NOMO-1 treated with DMSO at 0.1 percent for 48 hours (cell line): Measurements from ENCODE around the gene MYO18A.

Experiments used
- DNase-seq: peaks from one replicate; lab custom pipeline; 2025; ENCODE audit not compliant: unreplicated experiment; lab: John Stamatoyannopoulos, UW

Gene MYO18A

DNA sequence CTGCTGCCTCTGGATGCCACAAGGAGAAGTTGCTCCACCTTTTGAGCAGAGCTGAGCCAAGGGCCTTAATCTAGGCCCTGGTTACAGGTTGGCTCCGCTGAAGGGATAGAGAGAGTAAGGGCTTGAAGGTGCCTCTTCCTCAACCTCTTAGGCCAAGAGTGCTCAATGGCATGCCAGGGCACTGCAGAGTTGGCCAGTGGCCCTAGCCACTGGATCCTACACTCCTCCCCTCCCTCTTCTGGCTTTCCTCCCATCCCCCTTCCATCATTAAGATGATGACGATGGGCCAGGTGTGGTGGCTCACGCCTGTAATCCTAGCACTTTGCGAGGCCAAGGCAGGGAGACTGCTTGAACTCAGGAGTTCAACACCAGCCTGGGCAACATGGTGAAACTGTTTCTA, 50.5 kb downstream of the MYO18A start:
- DNase-seq, result no peak

DNA sequence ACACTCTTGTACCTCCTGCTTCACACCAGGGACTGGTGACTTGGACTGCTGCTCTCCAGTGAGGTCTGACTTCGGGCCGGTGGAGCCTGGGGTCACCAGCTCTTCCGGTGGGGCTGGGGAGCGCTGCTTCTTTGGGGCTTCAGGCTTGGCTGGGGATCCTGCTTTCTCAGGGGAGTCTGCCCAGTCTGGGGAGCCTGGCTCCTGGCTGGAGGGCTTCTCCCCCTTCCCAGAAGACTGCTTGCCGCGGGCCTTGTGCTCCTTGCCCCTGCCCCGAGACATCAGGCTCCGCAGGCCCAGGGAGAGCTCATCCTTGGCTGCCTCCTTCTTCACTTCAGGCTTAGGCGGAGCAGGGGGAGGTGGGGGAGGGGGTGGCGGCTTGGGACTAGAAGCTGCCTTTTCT, 52.4 kb downstream of the MYO18A start:
- no peak for DNase-seq

DNA sequence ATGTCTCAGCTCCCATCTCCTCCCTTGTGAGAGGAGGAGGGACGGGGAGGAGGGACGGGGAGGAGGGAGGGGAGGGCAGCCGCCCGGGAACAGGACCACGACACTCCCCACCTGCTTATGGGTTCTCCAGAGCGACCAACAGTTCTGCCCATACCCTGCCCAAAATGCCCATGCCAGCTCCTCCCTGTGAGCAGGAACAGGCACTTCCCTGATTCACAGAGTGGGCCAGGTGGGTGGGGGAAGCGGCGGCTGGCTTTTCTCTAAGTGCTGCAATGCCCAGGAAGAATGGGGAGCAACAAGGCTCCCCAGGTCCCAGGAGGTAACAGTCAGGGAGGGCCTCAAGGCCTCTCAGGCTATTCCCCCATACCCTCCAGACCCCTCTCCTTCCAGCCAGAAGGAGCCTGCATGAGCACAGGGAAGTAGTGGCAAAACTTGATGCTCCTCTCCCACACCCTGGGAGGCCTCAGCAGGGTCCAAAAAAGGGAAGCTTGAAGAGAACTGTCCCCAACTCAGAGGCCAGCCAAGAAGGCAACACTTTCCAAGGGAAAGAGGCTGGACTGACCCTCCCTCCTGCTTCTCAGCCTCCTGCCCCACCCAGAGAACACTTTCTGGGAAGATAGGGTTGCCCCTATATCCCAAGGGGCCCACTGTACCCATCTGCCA, 53.8 kb downstream of the MYO18A start:
- peak; percentile 44 for DNase-seq

DNA sequence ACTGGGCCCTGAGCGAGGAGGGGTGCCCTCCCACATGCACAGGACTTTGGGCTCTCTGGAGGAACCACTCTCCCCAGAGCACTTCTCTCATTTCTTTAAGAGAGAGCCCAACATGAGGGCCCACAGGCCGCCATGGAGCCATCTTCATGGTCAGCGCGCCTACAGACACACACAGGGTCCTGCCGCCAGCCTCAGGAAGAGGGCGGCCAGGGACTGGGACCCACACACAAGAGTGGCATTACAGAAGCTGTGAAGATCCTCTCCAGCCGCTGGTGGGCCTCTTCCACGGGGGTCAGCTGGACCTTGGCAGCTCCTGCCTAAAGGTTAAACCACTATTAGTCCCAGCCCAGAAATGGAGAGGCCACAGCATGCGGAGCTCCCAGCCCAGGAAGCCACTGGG, 54.5 kb downstream of the MYO18A start:
- no peak for DNase-seq

DNA sequence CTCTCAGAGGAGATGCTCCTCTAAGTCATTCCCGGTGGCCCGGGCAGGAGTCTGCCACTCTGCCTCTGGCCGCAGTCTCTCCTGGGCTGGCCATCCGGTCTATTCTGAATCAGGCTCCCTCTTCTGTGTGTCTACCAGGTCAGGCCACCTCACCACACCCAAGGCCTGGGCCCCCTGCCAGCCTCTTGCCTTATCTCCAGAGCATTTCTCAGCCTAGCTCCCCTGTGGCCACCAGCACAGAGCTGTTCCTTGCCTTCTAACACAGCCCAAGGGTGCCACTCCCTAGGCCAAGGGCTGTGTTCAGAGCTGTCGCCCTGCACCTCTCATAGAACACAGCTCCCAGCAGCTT, 55.3 kb downstream of the MYO18A start:
- DNase-seq, result no peak

DNA sequence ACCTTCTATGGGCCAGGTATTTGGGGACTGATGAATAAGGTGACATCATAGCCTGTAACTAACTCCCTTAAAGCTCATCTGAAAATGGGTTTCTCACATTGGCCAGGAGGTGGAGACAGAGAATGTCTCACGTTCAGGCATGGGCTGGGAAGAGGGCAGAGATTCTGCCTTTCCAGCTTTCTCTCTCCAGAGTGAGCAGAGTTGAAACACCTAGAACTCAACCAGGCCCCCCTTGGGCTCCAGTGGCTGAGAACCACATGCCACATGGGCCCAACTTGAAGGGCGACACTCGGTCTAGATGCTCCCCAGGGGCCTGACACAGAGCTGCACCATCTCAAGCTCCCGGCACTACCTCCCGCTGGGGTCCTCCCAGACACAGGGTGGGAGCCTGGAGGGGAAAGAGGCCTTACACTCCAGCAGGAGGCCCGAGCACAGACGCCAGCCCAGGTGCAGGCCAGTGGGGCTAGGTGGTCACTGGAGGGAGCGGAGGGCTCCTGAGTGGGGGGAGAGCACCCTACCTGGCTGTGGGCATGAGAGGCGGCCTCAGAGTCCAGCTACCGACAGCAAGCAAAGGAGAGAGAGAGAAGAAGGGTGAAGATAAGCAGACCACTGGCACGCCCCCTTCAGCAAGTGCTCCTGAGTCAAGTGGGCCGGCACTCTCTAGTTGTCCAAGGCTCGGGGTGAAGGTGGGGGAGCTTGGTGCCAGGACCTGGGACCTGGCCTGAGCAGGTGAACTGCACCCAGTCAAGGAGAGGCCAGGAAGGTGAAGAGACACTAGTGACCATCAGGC, 55.9 kb downstream of the MYO18A start:
- DNase-seq, result peak; percentile 63

DNA sequence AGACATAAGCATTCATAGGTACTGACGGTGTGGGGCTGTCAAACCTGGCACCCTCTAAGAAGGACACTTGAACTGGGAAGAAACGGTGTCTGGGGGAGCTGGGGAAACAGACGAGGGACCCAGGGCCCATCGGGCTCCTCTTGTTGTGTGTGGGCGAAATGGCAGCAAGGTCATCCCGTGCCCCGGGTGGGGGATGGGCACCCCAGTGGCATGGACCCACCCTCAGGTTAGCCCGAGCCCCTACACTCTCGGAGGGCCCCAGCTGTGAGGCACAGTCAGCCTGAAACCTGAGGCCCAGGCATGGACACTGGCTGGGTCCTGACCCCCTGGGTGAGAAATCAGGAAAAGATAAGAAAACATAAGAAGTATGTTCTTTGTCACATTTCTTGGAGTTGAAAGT, 57.1 kb downstream of the MYO18A start:
- DNase-seq, result no peak

DNA sequence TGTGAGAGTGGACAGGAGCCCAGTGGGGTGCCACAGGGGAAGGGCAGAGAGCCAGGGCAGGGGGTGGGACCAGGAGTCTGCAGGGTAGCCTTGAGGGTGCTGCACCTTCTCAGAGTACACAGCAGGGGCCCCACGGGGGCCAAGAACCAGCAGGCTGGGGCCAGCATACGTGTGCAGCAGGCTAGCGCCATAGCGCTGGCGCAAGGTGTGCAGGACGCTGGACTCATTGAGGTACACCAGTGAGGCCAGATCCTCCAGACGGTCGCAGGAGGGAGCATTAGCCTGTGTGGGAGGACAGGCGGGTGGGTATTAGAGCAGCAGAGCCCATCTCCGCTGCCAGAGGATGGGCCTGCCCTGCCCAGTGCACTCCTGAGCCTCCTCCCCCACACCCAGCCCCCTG, 58.8 kb downstream of the MYO18A start:
- no peak for DNase-seq

DNA sequence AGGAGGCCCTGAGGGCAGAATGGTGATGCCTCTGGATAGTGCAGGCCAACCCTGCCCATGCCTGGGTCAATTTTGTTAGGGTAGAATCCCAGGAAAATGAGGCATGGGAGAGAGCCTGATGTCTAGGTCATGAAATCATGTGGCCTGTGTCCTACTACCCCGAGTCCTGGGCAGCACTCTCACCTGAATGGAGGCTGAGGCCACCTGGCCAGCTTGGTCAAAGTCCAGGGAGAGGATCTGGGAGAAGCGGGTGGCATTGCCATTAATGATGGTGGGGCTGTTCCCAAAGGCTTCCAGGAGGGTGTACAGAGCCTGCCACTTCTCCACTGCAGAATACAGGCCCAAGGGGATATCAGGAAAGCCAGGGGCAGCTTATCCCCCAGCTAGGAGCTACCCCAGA, 59.8 kb downstream of the MYO18A start:
- no peak for DNase-seq

DNA sequence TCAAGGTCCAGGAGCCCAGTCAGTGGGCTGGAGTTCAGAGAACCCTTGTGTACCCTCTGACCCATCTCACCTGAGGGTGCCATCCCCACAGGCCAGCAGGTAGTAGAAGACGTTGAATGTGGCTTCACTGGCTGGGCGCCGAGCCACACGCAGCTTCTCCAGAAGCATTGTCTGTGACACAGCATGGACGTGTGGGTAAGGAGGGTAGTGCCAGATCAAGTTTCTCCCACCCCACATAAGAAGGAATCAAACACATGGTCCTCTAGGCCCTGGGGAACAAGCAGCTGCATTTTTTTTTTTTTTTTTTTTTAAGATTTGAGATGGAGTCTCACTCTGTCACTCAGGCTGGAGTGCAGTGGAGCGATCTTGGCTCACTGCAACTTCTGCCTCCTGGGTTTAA, 60.9 kb downstream of the MYO18A start:
- DNase-seq, result no peak

DNA sequence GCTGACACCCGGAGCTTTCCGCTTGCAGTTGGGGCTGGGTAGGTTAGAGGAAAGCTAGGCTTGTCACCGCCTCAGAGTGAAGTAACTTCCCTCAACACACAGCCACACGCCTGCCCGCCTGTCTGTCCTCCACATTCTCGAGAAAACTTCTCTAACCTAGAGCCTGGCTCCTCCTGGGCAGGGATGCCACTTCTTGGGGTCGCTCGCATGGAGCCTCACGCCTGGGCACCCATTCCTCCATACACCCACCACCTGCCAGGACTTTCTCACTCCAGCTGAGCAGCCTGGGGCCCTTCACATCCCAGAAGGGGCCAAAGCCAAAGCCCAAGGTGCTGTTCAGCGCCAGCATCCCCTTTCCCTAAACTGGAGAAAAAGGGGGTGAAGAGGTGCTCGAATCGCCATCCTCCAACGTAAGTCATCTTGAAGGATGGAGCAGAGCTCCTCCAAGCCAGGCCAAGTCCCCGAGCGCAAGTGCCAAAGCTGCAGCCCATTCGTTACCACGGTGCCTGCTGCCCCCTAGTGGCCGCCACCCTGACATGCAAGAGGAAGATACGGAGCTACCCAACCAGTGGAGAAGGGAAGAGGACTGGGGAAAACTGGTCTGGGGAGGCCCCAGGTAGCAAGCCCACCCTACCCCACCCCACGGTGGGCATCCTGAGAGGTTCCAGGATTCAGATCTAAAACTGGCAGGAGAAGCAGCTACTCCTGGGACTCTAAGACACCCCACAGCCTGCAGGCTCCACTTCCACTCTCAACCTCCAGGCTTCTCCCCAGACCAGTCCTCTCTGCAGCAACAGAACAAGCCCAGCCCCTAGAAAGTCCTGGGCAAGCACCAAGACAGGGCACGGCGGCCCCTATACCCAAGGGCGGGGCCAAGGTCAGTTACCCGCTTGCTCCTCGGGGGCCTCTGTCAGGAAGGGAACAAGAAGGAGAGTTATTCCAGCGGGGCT, 63.1 kb downstream of the MYO18A start:
- DNase-seq, result peak; percentile 42

DNA sequence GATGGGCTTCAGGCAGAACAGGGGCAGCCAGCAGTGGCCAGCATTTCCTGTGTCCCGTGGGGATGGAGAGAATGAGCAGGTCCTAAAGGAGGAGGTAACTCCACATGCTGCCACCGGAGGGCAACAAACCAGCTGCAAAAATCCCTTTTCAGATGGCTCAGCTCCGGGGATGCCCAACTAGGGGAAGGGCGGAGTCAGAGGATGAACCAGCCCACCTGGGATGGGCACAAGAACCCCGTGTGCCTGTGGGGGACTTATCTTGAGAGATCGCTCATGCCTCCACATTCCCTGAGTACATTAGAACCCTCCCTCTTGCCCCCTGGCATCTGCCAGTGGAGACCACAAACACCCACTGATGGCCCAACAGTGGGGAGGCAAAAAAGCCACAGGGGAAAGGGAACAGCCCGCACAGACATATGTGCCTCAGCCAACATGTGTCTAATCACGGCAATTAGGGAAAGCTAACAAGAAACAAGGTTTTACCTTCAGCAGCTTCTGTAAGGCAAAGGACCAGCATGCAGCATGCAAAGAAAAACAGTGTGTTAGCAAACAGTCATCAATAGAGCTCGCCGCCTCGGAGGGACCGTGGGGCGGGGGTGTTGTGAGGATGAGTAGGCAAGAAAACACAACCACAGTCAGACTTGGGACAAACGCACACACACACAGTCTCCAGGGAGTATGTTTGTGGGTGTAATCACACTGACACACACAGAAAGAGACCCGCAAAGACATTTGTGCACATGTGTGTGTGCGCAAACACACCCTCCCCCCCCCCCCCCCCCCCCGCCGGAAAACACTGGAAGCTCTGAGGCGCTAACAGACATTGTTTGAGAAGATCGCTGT, 64.0 kb downstream of the MYO18A start:
- no peak for DNase-seq

DNA sequence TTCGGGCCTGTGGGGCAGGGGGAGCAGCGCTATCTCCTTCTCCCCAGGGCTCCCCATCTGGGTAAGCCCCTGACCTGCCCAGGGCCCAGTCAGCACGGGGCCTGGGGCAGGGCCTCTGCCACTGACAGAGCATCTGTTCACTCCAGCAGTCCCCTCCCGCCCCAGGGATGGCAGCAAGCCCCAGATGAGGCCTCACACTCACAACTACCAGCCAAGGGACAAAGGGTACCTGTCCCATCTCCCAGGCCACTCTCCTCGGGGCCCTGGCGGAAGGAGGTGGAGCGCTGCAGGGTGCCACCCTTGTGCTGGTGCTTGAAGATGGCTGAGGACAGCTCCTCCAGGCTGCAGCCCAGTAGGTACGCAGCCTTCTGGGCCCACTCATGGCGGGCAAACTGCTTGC, 64.8 kb downstream of the MYO18A start:
- DNase-seq, result no peak

DNA sequence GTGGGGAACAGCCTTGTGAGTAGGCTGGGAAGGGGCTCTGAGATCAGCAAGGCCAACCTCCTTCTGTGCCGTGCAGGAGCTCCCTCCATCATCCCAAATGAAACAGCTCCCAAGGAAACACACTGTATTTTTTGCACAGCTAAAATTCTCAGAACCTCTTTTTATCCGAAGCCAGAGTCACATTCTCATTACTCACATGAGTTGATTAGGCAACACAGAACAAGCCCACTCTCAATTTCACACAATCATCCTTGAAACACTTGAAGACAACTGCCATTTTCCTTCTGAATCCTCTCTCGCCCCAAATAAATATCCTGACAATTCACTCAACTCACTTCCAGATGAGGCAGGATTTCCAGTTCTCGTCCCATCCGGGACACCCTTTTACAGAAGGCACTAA, 66.1 kb downstream of the MYO18A start:
- DNase-seq, result no peak

DNA sequence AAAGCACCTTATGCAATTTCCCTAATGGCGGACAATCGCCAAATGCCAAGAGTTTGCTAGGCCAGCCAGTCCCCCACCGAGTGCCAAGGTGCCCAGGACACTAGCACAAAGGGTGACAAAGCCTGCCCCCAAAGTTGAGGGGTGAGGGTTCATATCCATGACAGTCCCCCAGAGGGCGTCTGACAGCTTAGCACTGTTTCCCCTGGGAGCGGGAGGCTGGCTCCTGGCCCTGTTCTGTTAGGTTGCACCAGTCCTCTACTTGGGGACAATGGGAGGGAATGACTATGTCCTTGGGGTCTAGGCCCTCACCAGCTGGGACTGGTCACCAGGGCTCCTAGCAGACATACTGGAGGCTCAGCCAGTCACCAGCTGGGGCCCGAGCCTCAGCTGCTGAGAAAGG, 66.9 kb downstream of the MYO18A start:
- no peak for DNase-seq

DNA sequence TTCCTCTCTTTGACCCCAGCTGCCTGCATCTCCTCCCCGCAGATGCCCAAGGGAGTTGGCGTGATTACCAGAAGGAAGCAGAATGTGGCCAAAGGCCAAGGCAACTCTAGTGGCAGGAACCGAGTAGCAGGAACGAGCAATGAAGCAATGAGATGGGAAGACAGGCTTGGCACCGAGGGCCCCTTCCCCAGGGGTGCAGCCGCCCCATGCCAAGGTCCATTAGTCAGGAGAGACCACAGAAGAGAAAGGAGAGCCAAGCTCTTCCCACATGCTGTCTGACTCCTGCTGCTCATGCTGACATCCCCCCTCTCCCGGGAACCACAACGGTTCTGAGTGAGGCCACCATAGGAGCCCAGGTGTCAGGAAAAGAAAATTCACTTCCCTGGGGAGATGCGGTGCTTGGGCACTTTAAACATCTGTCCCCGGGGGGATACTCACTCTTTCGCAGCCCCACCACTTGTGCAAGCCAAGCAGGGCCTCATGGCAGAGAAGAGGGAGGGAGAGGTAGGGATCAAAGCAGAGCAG, 67.4 kb downstream of the MYO18A start:
- no peak for DNase-seq

DNA sequence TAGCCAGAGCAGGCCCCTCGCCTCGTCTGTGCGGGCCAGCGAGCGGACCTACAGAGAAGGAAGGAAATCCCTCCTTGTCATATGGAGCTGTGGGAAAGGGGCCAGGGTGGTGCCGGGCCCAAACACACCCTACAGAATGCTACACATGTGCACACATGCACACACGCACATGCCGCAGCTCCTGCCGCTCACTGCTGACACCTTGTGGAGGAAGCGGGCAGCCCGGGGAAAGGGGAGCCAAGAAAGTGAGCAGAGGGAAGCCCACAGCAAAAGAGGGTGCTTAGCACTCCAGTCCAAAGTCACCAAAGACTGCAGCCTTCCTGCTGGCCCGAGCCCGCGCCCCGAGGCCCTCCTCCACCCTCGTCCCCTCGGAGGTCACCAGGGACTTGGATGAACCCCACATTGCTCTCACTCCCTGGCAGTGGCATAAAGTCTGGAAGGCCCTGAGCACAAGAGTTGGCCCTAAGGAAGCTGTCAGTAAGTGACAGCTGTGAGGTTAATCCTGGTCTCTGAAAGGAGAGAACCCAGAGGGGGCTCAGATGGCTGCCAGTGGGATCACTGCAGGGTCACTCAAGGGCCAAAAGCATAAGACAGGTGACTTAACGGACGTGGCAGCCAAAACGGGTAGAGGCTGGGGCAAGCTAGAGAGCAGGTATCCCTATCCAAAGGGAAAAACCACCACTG, 68.2 kb downstream of the MYO18A start:
- DNase-seq, result peak; percentile 3

DNA sequence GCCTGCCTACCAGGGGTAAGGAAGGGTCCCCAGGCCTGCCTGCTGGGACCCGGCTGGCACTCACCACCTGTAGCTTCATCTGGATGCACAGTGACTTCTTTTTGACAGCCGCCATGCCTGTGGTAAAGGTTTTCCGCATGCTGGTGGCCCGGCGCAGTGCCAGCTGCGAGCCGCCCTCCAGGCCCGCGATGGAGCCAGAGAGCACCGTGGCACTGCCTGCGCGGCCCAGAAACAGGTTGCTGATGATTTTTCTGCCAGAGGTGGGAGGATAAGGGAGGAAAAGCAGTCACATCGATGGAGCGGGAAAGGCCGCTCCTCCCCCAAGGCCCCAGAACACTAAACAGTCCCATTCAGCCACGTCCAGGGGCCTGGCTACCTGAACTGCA, 69.8 kb downstream of the MYO18A start:
- DNase-seq, result no peak

DNA sequence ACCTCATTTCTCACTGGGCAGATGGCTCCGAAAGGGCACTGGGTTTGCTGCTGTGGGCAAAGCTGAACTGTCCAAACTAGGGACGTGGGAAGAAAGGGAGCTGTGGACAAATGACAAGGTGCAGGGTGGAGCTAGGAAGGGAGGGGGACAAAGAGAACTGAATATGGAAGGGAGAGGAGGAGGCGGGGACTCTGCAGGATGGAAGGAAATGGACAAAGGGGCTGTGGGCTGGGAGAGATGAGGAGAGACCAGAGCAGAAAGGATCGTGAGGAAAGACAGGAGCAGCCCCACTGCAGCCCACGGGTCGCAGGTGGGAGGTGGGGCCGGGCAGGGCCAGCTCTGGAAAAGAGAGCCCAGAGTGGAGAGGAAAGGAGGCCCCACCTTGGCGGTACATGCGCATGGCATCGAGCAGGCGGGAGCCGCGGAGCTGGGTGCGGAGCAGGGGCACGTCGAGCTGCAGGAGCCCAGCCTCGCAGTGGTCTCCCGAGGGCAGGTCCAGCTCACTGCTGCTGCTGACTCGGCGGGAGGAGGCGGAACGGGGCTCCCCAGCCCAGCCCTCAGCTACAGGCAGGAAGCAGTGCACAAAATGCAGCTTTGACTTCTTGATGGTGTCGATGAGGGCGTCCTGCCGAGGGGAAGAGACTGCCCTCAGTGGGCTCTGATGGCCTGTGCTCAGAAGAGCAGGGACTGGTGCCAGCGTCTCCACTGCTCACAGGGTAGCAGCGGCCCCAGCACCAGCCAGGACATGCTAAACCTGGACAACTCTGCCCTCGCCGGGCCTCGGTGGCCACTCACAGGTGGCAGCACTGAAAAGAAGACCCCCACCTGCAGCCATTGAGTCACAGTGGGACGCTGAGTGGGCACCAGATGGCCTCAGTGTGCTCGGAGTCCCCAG, 70.5 kb downstream of the MYO18A start:
- DNase-seq, result no peak
